ENCODE measurements around the gene R3HDML. TPM values are rescaled to one million over a fixed set of nuclear protein-coding genes. Genes with fewer than 3 reads are reported as not detected.

The R3HDML gene
- total and polyA plus RNA-seq, 10 of the 15 experiments (the other 5 are each of a cell fraction or from before 2014, with no cell fraction given), result not detected

DNA sequence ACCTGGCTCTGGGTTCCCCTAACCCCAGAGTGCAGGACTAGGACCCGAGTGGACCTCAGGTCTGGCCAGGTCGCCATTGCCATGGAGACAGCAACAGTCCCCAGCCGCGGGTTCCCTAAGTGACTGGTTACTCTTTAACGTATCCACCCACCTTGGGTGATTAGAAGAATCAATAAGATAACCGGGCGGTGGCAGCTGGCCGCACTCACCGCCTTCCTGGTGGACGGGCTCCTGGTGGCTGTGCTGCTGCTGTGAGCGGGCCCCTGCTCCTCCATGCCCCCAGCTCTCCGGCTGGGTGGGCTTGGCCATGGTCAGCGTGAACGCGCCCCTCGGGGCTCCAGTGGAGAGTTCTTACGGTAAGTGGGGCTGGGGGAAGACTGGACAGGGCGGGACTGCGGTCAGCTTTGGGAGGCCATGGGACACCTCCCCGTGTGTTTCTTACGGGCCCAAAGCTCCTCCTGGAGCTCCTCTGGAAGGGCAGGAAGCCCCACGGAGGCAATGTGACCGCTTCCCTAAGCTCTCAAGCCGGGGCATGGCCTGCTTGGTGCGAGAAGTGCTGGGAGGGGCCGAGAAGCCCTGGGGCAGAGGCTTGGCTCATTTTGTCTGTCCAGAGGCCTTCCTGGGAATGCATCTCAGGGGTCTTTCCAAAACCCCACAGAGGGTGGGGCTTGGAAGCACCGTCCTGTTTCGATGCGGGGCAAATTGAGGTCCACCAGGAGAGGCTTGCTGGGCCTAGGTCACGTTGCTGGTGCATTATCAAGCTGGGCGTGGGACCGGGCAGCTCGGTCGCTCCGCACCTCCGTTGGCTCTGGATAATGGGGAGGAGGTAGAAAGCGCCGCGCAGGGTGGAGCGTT, 18.9 kb downstream of the R3HDML start, which contains the start of gene HNF4A:
HNF4A (plus strand) TSS at position 202 of the 855 bp plus-strand sequence; CDS start at position 308, 106 bp downstream.
- intact Hi-C loops (cut with micrococcal nuclease; ENCODE audit: unreplicated experiment) (no loop called here), in situ Hi-C loops (cut with MboI) (no loop called here)
- no TSS peak for BruUV-seq (replicated peaks)
- no peak within 1 kb of the TSS for H3K4me3 ChIP-seq
- no peak within 1 kb of the TSS for H2AFZ ChIP-seq (ENCODE audit: control insufficient read depth, low read depth, low read length)
- H3K36me3 ChIP-seq (ENCODE audit: control insufficient read depth in 2 of 2, insufficient read depth in 2 of 2, low read length in 1 of 2), result no peaks in the 10 kb centered on the region
- POLR2A ChIA-PET, result no interaction called here
- 65% methylated on average over 40 of the region's 40 CpGs for WGBS (ENCODE audit: insufficient coverage, insufficient replicate concordance, low lambda C conversion rate, missing lambda C conversion rate)
- RAD21 ChIA-PET (ENCODE audit: unreplicated experiment), result no interaction called here
- peaks cover 5% of the 10 kb centered on the region; the same call in 1 of the 2 replicates for H3K4me1 ChIP-seq (ENCODE audit: control insufficient read depth, insufficient read depth, low read length)
- no peaks in the 10 kb centered on the region for H3K79me2 ChIP-seq (ENCODE audit: control insufficient read depth, insufficient read depth, low read length)
- CTCF ChIA-PET, result no interaction called here
- ATAC-seq, result no peak
- no peak for FAIRE-seq
- no peak within 1 kb of the TSS for H3K4me2 ChIP-seq (ENCODE audit: control insufficient read depth, insufficient read depth)
- no peaks in the 10 kb centered on the region for H4K20me1 ChIP-seq (ENCODE audit: control insufficient read depth, insufficient read depth)
- SMC1A ChIA-PET (ENCODE audit: uncharacterized antibody, unreplicated experiment), result no interaction called here
- H3K9ac ChIP-seq (ENCODE audit: control insufficient read depth, insufficient read depth, low read length), result no peak within 1 kb of the TSS
- no peak for TF ChIP-seq PKNOX1 (IDR thresholded peaks at IDR 0.05)
- TF ChIP-seq MYC (IDR thresholded peaks at IDR 0.05; ENCODE audit: insufficient read depth, insufficient read length, insufficient replicate concordance, low read length, severe bottlenecking), result no peak
- TF ChIP-seq TCF3 (IDR thresholded peaks at IDR 0.05; ENCODE audit: borderline replicate concordance, insufficient read depth, low read depth, low read length), result no peak
- no peak for TF ChIP-seq ZSCAN29 (IDR thresholded peaks at IDR 0.05)
- no peak for TF ChIP-seq CHD1 (IDR thresholded peaks at IDR 0.05; ENCODE audit: low read depth, low read length)
- TF ChIP-seq, protein P1, sequence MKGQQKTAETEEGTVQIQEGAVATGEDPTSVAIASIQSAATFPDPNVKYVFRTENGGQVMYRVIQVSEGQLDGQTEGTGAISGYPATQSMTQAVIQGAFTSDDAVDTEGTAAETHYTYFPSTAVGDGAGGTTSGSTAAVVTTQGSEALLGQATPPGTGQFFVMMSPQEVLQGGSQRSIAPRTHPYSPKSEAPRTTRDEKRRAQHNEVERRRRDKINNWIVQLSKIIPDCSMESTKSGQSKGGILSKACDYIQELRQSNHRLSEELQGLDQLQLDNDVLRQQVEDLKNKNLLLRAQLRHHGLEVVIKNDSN (IDR thresholded peaks at IDR 0.05; ENCODE audit: borderline replicate concordance, extremely low read length, insufficient read depth, low read depth, low read length), result no peak
- no peak for TF ChIP-seq SKIL (IDR thresholded peaks at IDR 0.05; ENCODE audit: low read depth, poor library complexity, severe bottlenecking)
- no peak for TF ChIP-seq SMAD5 (IDR thresholded peaks at IDR 0.05; ENCODE audit: low read depth)
- TF ChIP-seq FOXK2 (IDR thresholded peaks at IDR 0.05), result no peak
- TF ChIP-seq IKZF2 (IDR thresholded peaks at IDR 0.05), result no peak
- TF ChIP-seq SMARCA5 (IDR thresholded peaks at IDR 0.05), result no peak
- no peak for TF ChIP-seq RELA (IDR thresholded peaks at IDR 0.05; ENCODE audit: borderline replicate concordance, partially characterized antibody)
- no peak for DNase-seq (ENCODE audit: low read depth, low spot score)
- no peaks in the 10 kb centered on the region for H3K9me3 ChIP-seq (replicated peaks; ENCODE audit: control insufficient read depth, insufficient read depth, low read length)
- no peak within 1 kb of the TSS for H3K27ac ChIP-seq (ENCODE audit: control insufficient read depth, insufficient read depth)
- H3K27me3 ChIP-seq (replicated peaks in 1 of 2; ENCODE audit: control insufficient read depth in 2 of 2, insufficient read depth in 2 of 2, low read length in 1 of 2), result no peaks in the 10 kb centered on the region
